HuH-7.5 (cell line): ENCODE results near the gene KCNN3.
A peak's percentile ranks its signal among the peaks of the same experiment; 100 is the strongest.
"Not testable (repeated sequence)": the region's sequence is repeated elsewhere in the genome, so short reads cannot be mapped to it uniquely, and the experiment has no call there.

Experiments
- DNase-seq: peaks from one replicate; pipeline ENCODE4 v3.0.0; 2011; ENCODE audit warnings: low spot score

KCNN3 gene

DNA sequence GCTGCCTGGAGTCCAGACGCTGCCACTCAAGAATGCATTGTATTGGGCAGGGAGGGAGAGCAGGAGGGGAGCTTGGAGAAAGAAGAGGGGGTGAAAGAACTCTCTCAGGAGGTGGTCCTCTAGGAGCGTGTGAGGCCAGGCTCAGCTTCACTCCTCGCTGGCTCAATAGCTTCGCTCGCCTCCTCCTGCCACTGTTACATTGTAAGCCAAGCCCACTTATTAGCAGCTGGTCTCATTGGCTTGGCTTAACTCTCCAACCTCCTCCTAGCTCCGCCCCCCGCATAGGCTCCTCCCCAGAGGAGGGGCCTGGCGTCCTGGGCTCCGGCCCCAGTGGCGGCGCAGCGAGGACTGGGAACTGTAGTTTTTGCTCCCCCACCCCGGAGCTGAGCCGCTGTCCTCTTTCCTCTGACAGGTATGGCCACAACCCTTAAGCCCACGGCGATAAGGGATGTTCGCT, at the start of gene KCNN3:
Gene KCNN3 (minus strand): TSS at position 167 of the 457 bp plus-strand sequence. CDS start 317 bp downstream, outside the sequence.
- peak; percentile 97 for DNase-seq

DNA sequence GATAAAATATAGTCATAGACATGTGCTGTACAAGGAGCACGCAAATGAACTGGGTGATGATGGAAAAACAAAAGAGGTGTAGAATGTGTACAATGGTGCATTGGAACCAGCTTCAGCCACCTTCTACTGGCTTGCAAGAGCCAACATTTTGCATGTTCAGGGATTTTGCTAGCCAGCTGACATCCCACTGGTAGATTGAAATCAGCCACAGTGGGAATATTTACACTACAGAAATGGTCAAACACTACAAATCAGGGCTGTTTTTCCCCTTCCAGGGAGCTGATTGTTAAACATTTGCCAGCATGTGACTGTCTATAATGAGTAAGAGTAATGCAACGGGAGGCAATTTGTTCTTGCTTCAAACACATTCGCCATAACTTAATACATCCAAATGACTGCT, 43.2 kb upstream of the KCNN3 start:
- no peak for DNase-seq

DNA sequence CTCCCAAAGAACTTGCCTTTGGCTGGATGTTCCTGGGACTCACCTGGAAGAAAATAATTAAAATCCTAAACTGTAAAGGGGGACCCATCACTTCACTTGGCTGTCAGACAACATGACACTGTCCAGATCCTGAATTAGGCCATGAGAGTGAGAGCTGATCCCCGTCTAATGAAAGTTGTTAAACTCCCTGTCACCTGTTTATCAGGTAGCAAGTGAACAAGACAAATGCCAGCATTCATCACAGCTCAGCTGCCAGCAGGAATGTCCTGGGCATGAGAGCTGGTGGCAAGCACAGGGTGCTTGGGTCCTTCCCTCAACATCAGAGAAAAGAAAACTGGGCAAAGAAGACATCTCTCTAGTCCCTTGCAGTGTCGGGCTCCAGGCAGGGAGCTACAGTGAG, 42.7 kb upstream of the KCNN3 start:
- no peak for DNase-seq

DNA sequence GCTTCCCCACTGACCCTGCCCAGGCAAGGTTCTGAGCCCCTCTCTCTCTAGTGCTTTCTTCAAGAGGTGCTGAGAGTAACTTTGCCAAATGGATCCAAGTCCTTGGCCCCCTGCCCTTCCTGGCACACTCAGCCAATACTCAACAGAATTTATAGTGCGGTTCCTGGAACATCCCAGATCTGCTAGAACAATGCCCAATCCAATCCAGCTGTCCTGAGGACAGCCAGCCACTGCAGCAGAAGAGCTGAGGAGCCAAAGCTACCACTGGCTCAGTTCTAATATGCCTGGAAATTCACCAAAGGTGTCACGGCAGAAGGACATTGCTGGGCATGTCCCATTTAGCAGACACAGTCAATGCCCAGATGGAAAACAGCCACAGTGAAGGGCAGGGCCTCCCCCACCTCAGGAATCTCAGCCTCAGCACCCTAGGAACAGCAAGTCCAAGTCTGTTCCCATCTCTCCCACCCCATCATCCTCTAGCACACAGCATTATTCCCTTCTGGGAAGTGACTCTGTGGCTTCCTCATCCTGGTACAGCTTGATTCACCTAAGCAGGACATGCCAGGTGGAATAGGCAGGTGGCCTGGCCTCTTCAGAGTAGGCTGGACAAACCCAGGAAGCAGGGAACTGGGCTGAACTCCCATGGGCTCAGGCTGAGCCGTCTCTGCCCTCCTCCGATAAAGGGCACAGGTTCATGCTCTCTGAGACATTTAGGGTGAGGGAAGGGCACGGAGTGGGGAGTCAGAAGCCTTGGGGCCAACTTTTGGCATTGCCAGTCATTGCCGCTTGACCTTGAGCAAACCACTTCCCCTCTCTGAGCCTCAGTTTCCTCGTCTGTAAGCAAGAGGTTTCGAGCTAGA, 41.8 kb upstream of the KCNN3 start:
- DNase-seq, result no peak

DNA sequence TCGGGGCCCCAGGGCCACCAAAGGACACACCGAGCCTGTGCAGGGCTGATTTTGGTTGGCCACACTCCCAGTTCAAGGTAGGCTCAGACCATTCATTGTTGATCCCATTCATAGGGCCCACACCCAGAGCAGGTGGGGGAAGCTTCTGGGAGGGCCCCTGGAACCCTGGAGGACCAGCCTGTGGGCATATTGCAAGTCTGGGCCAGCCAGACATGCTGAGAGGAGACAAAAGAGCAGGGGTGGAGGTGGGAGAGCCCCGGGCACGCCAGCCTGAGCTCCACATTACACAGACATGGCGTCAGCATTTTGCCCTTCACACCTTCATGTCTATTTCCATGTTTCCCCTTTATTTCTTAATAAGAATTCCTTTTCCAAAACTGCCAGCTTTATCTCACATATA, 40.8 kb upstream of the KCNN3 start:
- DNase-seq, result no peak

DNA sequence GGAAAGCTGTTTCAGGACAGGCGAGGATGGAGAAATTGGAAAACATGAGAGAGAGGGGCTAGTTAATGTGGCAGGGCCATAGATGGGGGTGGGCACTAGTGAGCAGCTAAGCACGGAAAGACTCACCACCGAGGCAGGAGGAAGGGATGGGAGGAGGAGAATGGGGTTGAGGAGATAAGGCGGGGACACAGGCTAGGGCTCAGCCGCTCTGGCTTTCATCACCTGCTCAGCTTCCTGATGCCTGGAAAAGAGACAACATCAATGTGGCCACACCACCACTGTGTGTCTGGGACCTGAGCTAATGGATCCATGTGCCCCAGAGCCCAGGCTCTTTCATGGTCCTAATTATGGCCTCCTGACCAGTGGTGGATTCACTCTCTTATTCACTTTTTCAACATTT, 38.9 kb upstream of the KCNN3 start:
- no peak for DNase-seq

DNA sequence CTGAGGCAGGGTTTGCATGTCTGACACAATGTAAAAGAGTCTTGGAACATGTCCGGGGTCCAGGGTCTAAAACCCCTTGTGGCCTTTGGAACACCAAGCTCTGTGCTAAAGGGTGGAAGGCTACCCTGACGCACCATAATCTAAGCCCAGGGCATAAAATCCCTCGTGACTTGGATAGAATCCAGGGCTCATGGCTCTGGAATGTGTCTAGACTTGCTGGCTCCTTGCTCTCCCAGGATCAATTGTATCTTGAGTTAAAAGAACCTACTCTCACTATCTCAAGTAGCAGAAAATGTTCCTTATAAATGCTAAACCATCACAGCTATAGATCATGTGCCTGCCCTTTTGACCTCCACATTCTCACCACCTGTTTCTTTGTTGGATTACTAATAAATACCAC, 38.0 kb upstream of the KCNN3 start:
- not testable (repeated sequence) for DNase-seq

DNA sequence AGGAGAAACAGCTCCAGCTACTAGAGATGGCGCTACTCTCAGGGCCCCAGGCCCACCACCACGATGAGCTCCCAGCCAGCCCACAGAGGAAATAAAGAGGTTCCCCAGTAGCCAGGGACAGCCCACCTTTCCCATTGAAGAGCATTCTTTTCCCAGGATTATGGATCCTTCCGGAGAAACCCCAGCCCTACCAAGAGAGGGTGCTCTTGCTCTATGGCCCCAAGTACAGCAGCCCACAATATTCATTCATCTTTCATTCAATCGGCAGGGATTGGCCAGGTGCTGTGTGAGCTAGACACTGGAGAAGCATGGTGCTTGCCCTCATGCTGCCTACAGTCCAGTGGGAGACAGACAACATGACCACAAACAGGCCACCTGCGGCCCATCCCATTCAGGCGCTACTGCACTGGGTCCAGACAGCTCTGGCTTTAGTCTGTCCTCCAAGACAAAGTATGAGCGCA, 36.6 kb upstream of the KCNN3 start:
- DNase-seq, result peak; percentile 31

DNA sequence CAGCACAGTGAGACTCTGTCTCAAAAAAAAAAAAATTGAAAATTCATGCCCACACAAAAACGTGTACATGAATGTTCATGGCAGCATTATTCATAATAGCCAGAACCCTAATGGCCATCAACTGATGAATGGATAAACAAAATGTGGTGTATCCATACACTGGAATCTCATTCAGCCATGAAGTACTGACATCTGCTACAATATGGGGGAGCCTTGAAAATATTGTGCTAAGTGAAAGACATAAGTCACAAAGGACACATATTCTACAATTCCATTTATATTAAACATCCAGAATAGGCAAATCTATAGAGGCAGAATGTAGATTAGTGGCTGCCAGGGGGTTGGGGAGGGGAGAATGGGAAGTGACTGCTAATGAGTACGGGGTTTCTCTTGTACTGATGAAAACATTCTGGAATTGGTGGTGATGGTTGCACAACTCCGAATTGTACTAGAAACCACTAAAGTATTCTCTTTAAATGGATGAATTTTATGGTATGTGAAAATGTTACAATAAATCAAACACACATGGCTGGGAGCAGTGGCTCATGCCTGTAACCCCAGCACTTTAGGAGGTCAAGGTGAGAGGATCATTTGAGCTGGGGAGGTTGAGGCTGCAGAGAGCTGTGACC, 33.0 kb upstream of the KCNN3 start:
- DNase-seq, result no peak

DNA sequence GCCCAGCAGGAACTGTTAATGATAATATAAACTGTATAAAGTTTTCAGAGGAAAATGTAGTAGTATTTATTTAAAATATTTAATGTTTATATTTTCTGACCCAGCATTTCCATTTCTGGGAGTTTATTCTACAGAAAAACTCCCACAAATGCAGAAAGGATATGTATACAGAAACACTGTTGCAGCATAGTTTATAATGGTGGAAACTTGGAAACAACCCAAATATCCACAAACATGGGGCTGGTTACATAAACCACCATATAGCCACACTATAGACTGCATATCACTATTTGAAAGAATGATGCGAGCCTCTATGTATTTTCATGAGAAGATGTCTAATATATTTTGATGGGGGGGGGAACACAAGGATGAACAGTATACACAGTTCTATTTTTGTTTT, 31.5 kb upstream of the KCNN3 start:
- DNase-seq, result no peak

DNA sequence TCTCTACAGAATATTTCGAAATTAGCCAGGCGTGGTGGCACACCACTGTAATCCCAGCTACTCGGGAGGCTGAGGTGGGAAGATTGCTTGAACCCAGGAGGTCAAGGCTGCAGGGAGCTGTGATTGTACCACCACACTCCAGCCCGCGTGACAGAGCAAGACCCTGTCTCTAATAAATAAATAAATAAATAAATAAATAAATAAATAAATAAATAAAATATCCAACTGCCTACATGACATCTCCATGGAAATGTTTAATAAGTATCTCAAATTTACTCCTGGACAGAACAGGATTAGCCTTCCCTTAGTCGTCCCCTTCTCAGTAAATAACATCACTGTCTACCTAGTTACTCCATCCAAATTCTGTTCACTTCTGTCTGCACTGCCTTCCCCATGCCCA, 29.0 kb upstream of the KCNN3 start:
- no peak for DNase-seq

DNA sequence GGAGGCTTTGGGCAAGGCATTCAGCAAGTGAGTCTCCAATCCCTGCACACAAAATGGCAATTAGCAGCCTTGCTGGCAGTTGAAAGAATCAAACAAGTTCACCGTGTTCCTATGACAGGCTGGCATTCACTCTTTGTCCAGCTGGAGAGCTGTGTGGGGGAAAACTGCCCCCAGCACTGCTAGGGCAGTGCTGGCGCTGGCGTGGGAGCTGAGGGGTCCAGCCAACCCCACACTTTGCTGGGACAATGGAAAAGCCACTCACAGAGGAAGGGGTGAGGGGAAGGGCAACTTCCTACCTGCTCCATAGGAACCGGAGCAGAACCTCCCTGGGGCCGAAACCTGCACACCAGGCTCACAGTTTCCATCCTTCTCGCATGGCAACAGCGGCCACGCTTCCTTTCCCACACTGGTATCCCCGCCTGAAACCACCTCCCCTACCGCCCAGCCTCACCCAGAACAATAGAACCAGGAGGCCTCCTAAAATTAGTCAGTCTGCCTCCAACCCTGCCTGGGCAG, 26.7 kb upstream of the KCNN3 start:
- no peak for DNase-seq

DNA sequence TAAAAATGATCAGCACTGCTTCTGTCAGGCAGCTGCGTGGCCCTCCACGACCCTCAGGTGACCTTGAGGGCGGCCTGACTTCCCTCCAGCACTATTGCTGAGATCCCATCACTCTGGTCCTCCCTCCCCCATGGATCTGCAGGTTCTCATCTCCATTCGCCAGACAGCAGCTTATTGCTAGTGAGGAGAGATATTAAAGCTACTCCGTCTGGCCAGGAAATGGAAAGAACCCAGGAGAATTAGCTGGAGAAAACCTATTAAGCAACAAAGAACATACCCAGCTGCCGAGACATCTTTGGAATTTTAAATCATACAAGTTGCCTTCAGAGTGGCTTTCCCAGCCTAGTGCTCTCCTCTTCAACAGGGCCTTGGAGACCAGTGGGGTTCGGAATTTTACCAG, 25.7 kb upstream of the KCNN3 start:
- no peak for DNase-seq

DNA sequence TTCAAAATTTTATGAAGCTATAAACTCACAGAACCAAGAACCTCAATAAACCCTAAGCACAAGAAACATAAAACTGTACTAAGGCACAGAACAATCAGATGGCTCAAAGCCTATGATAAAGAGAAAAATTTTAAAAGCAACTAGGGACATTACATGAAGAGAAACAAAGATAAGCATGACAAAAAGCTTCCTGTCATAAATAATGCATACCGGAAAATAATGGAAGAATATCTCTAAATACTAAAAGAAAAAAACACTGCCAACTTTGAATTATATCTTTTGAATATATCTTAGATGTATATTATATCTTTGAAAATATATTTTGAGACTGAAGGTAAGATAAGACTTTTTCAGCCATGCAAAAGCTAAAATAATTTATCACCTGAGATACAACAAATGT, 21.4 kb upstream of the KCNN3 start:
- DNase-seq, result no peak

DNA sequence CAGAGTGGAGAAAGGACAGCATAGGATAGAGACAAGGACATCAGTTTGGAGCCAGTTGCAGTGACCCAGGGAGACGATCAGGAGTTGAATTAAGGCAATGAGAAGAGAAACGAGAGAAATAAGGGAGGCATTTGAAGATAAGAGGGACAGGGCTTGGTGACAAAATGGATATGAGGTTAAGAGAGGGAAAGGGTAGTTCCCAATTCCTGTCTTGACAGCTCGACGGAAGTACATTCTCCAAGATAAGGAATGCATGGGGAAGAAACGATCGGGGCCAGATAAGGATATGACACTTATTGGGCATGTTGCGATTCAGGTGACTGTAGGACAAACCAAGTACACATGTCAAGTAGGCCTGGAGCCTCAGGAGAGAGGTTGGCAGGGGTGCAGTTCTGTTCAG, 18.7 kb upstream of the KCNN3 start:
- no peak for DNase-seq

DNA sequence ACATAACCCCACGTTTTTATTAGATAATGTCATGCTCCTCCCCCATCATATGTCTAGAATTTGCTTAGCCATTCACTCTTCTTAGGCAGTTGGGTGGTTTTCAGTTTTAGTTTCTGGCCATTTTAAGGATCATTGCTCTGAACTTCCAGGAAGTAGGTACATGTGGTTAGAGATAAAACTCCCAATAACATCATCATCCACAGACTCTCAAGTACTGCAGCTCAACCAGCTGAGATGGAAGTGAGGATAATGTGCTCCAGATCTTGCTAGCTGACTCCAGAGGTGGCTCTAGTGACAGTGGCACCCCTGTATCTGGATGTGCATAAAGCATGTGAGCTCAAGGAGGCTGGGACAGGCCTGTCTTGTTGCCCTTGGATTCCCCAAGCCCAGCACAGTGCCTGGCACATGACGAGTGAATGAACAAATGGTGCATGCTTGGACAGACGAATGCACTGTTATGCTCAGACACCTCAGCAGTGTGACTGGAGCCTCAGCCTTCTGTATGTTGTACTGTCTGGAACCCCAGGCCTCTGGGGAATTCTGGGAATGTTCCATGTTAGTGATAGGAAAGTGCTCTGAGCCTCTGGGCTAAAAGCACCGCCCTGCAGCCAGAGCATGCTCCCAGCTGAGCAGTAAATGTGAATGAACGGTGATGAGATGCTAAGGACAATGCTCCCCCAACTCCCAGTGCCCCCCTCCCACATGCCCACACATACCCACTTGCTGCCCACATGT, 16.4 kb upstream of the KCNN3 start:
- no peak for DNase-seq

DNA sequence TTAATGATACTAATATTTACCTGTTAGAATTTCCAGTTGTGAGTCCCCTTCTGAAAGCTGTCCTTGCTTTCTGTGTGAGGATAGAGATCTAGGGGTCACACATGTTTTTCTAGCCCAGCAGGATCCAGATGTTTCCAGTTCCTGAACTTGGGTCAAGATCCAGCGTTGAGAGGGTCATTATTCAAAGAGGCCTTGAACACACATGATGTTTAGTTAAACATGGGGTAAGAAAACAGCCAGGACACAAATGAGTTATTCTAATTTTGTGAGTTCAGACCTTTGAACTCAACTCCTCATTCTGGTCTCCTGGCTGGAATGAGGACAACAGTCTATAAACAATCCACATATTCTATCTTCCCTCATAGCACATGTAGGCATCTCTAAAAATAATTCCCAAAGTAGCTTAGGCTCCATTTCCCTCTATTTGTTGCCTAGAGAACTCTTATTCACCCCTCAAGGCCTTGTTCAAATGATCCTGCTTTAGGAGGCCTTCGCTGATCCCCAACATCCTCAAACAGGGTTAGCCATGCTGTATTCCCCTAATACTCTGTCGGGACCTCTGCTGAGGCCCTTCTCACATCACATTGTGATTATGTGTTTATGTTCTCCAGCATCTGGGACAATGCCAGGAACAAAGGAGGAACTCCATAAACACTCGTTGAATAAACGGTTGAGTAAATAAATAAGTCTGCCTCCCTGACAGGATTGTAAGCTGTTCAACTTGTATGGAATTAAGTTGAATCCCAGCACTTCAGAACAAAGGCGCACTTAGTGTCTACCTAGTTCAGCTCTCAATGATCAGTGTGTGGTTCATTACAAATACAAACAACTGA, 15.0 kb upstream of the KCNN3 start:
- no peak for DNase-seq

DNA sequence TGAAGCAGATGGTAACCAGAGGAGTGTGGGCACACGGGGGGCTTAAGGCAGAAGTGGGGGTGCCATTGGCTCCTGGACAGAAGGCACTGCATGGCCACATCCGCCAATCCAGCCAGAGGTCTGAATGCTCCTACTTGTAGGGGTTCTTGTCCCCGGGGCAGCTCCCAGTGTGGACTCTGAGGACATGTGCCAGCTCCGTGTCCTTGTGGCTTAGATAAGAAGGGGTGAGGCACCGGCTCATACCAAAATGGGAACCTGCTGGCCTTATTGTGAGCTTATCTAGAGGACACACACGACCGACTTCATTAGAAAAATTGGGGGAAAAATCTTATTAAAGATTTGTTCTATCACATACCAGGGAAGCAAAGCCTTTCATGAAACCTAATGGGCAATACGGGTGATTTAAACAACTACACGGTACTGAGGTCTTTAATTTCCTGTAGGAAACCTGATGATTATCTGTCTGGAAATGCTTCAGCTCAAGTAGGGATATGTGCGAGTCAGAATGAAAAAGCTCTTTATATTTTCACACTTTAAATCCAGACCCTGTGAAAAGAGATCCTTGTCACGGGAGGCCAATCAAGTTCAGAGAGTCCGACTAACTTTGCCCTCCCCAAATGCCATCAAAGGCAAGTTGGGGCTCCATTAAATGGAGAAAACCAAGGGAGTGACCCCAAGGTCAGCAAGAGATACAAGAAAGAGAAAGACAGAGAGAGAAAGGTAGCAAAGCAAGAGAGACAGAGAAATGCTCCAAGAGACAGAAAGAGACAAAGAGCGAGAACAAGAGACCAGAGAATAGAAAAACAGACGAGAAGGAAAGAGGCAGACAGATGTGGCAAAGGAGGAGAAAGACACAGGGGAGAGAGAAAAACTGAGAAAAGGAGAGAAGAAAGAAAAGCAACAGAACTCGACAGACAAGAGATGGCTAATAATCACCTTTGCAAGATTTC, 14.1 kb upstream of the KCNN3 start:
- DNase-seq, result no peak

DNA sequence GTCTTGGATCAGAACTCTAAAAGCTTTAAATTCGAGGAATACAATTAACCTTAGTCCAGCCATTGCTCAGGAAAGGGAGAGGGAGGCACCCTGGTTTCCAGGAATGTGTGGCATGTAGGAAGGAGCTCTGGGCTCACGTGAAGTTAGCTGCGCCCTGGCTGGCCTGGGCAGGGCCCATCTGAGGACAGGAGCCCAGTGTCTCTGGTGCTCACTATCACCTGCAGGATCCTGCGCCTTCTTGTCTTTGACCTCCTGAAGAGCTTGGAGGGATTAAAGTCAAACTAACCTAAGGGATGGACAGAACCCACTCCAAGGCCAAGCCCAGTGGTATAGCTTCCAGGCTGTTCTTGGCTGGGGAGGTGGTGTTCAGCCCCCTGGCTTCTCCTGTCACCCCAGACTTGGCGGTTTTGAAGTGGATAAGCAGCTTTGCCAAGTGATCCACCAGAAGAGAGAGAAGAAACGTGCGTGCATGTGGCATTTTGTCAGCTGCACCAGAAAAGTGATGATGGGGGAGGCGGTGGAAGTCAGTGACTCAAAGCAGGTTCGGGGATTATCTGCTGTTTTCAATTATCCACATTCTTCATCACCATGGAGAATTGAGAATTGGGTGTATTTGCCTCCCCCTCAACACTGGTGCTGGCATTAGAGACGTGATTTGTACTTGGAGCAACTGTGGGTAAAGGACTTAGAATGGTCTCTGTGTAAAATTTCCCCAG, 11.9 kb upstream of the KCNN3 start:
- DNase-seq, result no peak

DNA sequence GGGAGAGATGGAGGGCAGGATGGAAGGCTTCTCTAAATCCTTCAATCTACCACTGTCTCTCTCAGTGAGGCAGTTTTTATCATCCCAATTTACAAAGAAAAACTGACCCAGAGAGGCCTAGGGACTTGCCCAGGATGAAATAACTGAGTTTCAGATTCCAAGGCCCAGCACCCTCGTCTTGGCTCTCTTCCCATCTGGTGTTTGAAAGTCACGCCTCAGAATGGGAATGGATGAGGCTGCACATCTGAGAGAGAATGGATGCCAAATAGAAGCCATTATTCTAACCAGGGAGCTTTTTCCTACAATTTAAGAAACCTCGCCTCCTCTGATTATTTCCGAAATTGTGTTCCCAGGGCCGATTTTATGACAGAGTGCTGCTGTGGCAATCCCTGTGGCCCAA, 10.6 kb upstream of the KCNN3 start:
- DNase-seq, result no peak
